HepG2 (cell line): ENCODE measurements around the gene SPIRE1. TPM values are rescaled to one million over a fixed set of nuclear protein-coding genes. Genes with fewer than 3 reads are reported as not detected.

ENCODE experiments used
- ATAC-seq: fragments of 200-7000 bp; cut with Tn5 transposase; 3 replicates; pipeline ENCODE4 v1.9.1; 2020; ENCODE audit warnings: mild to moderate bottlenecking, moderate library complexity
- BruUV-seq: library from RNA; stranded (reverse); fragments of 400-500 nt; replicated peaks from 2 replicates; lab custom pipeline; 2021; lab: Mats Ljungman, UMichigan
- CTCF ChIA-PET: fragments of 300-600 bp; formaldehyde crosslinking; extraction: SDS; loops from one replicate; lab custom pipeline; 2021; ENCODE audit warnings: low total read pairs, inconsistent platforms, low intra/inter-chr PET ratio; lab: Yijun Ruan, JAX
- POLR2A ChIA-PET: fragments of 350-600 bp; sonication (Branson Sonifier 250); formaldehyde crosslinking; loops from one replicate; lab custom pipeline; 2020; ENCODE audit warnings: antibody characterized with exemption, inconsistent platforms; lab: Yijun Ruan, JAX
- DNase-seq: peaks from one replicate; pipeline ENCODE4 v3.0.0-alpha.2; 2015; ENCODE audit warnings: low spot score
- FAIRE-seq: peaks from 3 replicates; lab custom pipeline; 2011; peaks lifted over from hg19 to GRCh38; lab: Jason Lieb, UNC
- H2AFZ ChIP-seq: one replicate; pipeline ENCODE4 v1.6.1; 2011; ENCODE audit warnings: low read length, inconsistent platforms
- H3K27ac ChIP-seq: fragments of 300-600 bp; 3 replicates; pipeline ENCODE4 v1.8.0; 2011; ENCODE audit warnings: mixed run types, mild to moderate bottlenecking, mixed read lengths, low read length, inconsistent platforms; ENCODE audit not compliant: insufficient read depth; ENCODE audit errors: extremely low read length
- H3K27me3 ChIP-seq, 2 experiments: fragments of 200-600 bp in 1 of 2; 2 replicates in 1 of 2; 3 replicates in 1 of 2; pipeline versions ENCODE4 v1.6.0 to v1.8.0; 2011; ENCODE audit warnings: low read length in 2 of 2, mild to moderate bottlenecking in 2 of 2, moderate library complexity in 2 of 2, inconsistent platforms in 1 of 2; ENCODE audit not compliant: insufficient read depth in 2 of 2, control insufficient read depth in 1 of 2
- H3K36me3 ChIP-seq, 2 experiments: fragments of 200-600 bp in 1 of 2; replicated peaks in 1 of 2; 2 replicates in 1 of 2; 3 replicates in 1 of 2; pipeline versions ENCODE4 v1.5.1 to v1.8.0; 2011; ENCODE audit warnings: low read length in 2 of 2, inconsistent platforms in 1 of 2; ENCODE audit not compliant: insufficient read depth in 2 of 2, control insufficient read depth in 1 of 2
- H3K4me1 ChIP-seq: 2 replicates; pipeline ENCODE4 v1.5.1; 2012; ENCODE audit warnings: low read length, inconsistent platforms; ENCODE audit not compliant: insufficient read depth
- H3K4me2 ChIP-seq: 2 replicates; pipeline ENCODE4 v1.6.0; 2011; ENCODE audit warnings: low read depth, low read length, inconsistent platforms
- H3K4me3 ChIP-seq, 3 experiments: fragments of 200-600 bp in 1 of 3; sonication (generic), shearing (Covaris generic) in 1 of 3; replicated peaks in 1 of 3; 2 replicates each; pipeline ENCODE4 v1.5.1; 2011 to 2016; ENCODE audit warnings: low read length in 3 of 3, inconsistent platforms in 2 of 3, low read depth in 2 of 3, mild to moderate bottlenecking in 2 of 3, control low read depth in 1 of 3, mixed read lengths in 1 of 3; ENCODE audit not compliant: insufficient read depth in 1 of 3
- H3K79me2 ChIP-seq: one replicate; pipeline ENCODE4 v1.6.1; 2011; ENCODE audit warnings: low read length, inconsistent platforms; ENCODE audit not compliant: insufficient read depth
- H3K9ac ChIP-seq: 2 replicates; pipeline ENCODE4 v1.6.0; 2011; ENCODE audit warnings: mild to moderate bottlenecking, low read depth, low read length, inconsistent platforms; ENCODE audit not compliant: insufficient read depth
- H3K9me3 ChIP-seq: 2 replicates; pipeline ENCODE4 v1.5.1; 2012; ENCODE audit warnings: mild to moderate bottlenecking, low read length
- H4K20me1 ChIP-seq: 2 replicates; pipeline ENCODE4 v1.6.0; 2011; ENCODE audit warnings: inconsistent platforms, mild to moderate bottlenecking, low read length, moderate library complexity; ENCODE audit not compliant: insufficient read depth
- HMG20A ChIP-seq: IDR thresholded peaks from 2 replicates; pipeline ENCODE4 v1.6.1; 2016; ENCODE audit warnings: borderline replicate concordance
- HMGXB3 ChIP-seq: sonication (generic); formaldehyde crosslinking; IDR thresholded peaks from 2 replicates; pipeline ENCODE4 v1.4.0; 2020; ENCODE audit warnings: missing genetic modification reagents, borderline replicate concordance
- IRF2 ChIP-seq: IDR thresholded peaks from 2 replicates; pipeline ENCODE4 v1.6.1; 2018; ENCODE audit warnings: missing genetic modification reagents, missing compliant biosample characterization
- KDM2A ChIP-seq: sonication (generic); formaldehyde crosslinking; IDR thresholded peaks from 2 replicates; pipeline ENCODE4 v1.4.0; 2020; ENCODE audit warnings: low read depth, missing genetic modification reagents, borderline replicate concordance
- MLLT10 ChIP-seq: sonication (generic); formaldehyde crosslinking; IDR thresholded peaks from 2 replicates; pipeline ENCODE4 v1.4.0; 2020; ENCODE audit warnings: missing genetic modification reagents
- SIN3A ChIP-seq: IDR thresholded peaks from 2 replicates; pipeline ENCODE4 v1.6.1; 2011; ENCODE audit warnings: low read depth, mild to moderate bottlenecking, control low read depth, low read length, borderline replicate concordance
- TRAFD1 ChIP-seq: sonication (generic); formaldehyde crosslinking; IDR thresholded peaks from 2 replicates; pipeline ENCODE4 v1.5.1; 2020; ENCODE audit warnings: missing genetic modification reagents, mild to moderate bottlenecking, borderline replicate concordance
- ZBTB3 ChIP-seq: sonication (generic); formaldehyde crosslinking; IDR thresholded peaks from 2 replicates; pipeline ENCODE4 v1.4.0; 2020; ENCODE audit warnings: low read depth, mild to moderate bottlenecking, moderate library complexity, missing genetic modification reagents, borderline replicate concordance
- ZBTB8A ChIP-seq: sonication (generic); formaldehyde crosslinking; IDR thresholded peaks from 2 replicates; pipeline ENCODE4 v1.4.0; 2020; ENCODE audit warnings: mild to moderate bottlenecking, low read depth, missing genetic modification reagents, borderline replicate concordance
- ZNF12 ChIP-seq: sonication (generic); formaldehyde crosslinking; IDR thresholded peaks from 2 replicates; pipeline ENCODE4 v1.5.0; 2020; ENCODE audit warnings: missing genetic modification reagents
- ZNF230 ChIP-seq: sonication (generic); formaldehyde crosslinking; IDR thresholded peaks from 2 replicates; pipeline ENCODE4 v1.4.0; 2020; ENCODE audit warnings: mild to moderate bottlenecking, missing genetic modification reagents
- ZNF614 ChIP-seq: IDR thresholded peaks from 2 replicates; pipeline ENCODE4 v1.6.1; 2018; ENCODE audit warnings: missing biosample characterization, missing genetic modification reagents, inconsistent platforms, borderline replicate concordance
- ZNF772 ChIP-seq: sonication (generic); formaldehyde crosslinking; IDR thresholded peaks from 2 replicates; pipeline ENCODE4 v1.5.0; 2020; ENCODE audit warnings: mild to moderate bottlenecking, missing genetic modification reagents
- WGBS: methylation state at CpG from one replicate; pipeline ENCODE4 v1.1.6; 2017; ENCODE audit warnings: low lambda C conversion rate; 5-methylcytosine and 5-hydroxymethylcytosine counted together
- in situ Hi-C: cut with HindIII; loops from 2 replicates; pipeline ENCODE4 v1.10.0; 2017; ENCODE audit warnings: low pct_unique_long_range_greater_than_20kb; ENCODE audit not compliant: extremely low pct_ligation_motif_present
- intact Hi-C: fragments of 100-400 bp; cut with micrococcal nuclease; formaldehyde crosslinking; loops from one replicate; pipeline ENCODE4 v1.10.0; 2022; ENCODE audit not compliant: unreplicated experiment
- polyA plus RNA-seq, 8 experiments: library from polyadenylated mRNA; depleted of rRNA in 3 of 8; stranded (reverse) in 7 of 8; unstranded in 1 of 8; fragments of >200 nt; fragmentation: Illumina TruSeq in 4 of 8; extraction: Trizol in 4 of 8; gene quantifications; 2 replicates each; pipeline versions ENCODE4 v1.2.1 to v1.2.3, GENCODE V29; 2011 to 2016; ENCODE audit warnings: low read depth in 4 of 8, missing spikeins in 1 of 8, mixed read lengths in 1 of 8; ENCODE audit not compliant: insufficient read depth in 1 of 8
- total RNA-seq, 5 experiments: library from RNA; depleted of rRNA; stranded (reverse); fragments of >200 nt; fragmentation: Illumina TruSeq; extraction: Trizol; gene quantifications; 2 replicates each; pipeline ENCODE4 v1.2.3, GENCODE V29; 2016; ENCODE audit warnings: low read depth in 1 of 5

The SPIRE1 gene
- total and polyA plus RNA-seq, 2 of the 13 experiments (the other 11 are each of a cell fraction or from before 2014, with no cell fraction given): 9.9 to 21.3 TPM

GRCh38 chr18:12438257-12438656 lies 219.7 kb downstream of the SPIRE1 start:
- Histone ChIP-seq H3K27me3 (no peaks in the 10 kb centered on the region), H3K27ac (no peak overlapping the region), H3K79me2 (no peaks in the 10 kb centered on the region), H4K20me1 (no peaks in the 10 kb centered on the region)
- no TSS peak for BruUV-seq
- POLR2A ChIA-PET: no interaction called here
- DNase-seq: no peak
- TF ChIP-seq IRF2 (CRISPR knock-in tag) (no peak), ZNF12 (CRISPR knock-in tag) (no peak), TRAFD1 (no peak), KDM2A (CRISPR knock-in tag) (no peak)
- TF ChIP-seq, all 625 proteins: peak for 0
- WGBS: 95% methylated on average over 10 of the region's 10 CpGs
- intact Hi-C loops: no loop called here
- Histone ChIP-seq H3K4me1 (no peaks in the 10 kb centered on the region), H3K4me3 (no peak overlapping the region), H3K36me3 (peaks cover 0 to under 1% of the 10 kb centered on the region in 2 experiments; a peak in 1 of 5 replicates), H3K9me3 (no peaks in the 10 kb centered on the region), H3K9ac (no peak overlapping the region), H2AFZ (no peak overlapping the region), H3K4me2 (no peak overlapping the region)
- FAIRE-seq (no peak), ATAC-seq (no peak)
- CTCF ChIA-PET: no interaction called here
- in situ Hi-C loops: no loop called here

- Histone ChIP-seq H3K36me3 (peaks cover 0 to 10% of the 10 kb centered on the region in 2 experiments; a peak in 2 of 5 replicates), H2AFZ (no peak overlapping the region), H3K27ac (no peak overlapping the region), H3K27me3 (no peaks in the 10 kb centered on the region), H3K79me2 (no peaks in the 10 kb centered on the region), H3K4me1 (no peaks in the 10 kb centered on the region), H3K9me3 (no peaks in the 10 kb centered on the region), H4K20me1 (no peaks in the 10 kb centered on the region), H3K4me2 (no peak overlapping the region), H3K4me3 (no peak overlapping the region), H3K9ac (no peak overlapping the region)
- in situ Hi-C loops: no loop called here
- FAIRE-seq (no peak), DNase-seq (no peak), ATAC-seq (no peak)
- BruUV-seq: no TSS peak
- ChIA-PET POLR2A (no interaction called here), CTCF (no interaction called here)
- TF ChIP-seq SIN3A (no peak), ZNF772 (CRISPR knock-in tag) (no peak), HMGXB3 (CRISPR knock-in tag) (no peak), MLLT10 (CRISPR knock-in tag) (no peak), ZNF230 (CRISPR knock-in tag) (no peak), ZBTB3 (CRISPR knock-in tag) (no peak), HMG20A (CRISPR knock-in tag) (no peak), ZBTB8A (CRISPR knock-in tag) (no peak), ZNF614 (CRISPR knock-in tag) (no peak)
- 97% methylated on average over 8 of the region's 8 CpGs for WGBS
- intact Hi-C loops: no loop called here
These were observed 222.0 kb downstream of the SPIRE1 start for GRCh38 chr18:12435867-12436266.
